ENCODE results near the gene CREG2. TPM values are rescaled to one million over a fixed set of nuclear protein-coding genes. Genes with fewer than 3 reads are reported as not detected.

Gene CREG2
- total and polyA plus RNA-seq, 2 experiments from 2014 or later: 1.7 to 2.6 TPM

DNA sequence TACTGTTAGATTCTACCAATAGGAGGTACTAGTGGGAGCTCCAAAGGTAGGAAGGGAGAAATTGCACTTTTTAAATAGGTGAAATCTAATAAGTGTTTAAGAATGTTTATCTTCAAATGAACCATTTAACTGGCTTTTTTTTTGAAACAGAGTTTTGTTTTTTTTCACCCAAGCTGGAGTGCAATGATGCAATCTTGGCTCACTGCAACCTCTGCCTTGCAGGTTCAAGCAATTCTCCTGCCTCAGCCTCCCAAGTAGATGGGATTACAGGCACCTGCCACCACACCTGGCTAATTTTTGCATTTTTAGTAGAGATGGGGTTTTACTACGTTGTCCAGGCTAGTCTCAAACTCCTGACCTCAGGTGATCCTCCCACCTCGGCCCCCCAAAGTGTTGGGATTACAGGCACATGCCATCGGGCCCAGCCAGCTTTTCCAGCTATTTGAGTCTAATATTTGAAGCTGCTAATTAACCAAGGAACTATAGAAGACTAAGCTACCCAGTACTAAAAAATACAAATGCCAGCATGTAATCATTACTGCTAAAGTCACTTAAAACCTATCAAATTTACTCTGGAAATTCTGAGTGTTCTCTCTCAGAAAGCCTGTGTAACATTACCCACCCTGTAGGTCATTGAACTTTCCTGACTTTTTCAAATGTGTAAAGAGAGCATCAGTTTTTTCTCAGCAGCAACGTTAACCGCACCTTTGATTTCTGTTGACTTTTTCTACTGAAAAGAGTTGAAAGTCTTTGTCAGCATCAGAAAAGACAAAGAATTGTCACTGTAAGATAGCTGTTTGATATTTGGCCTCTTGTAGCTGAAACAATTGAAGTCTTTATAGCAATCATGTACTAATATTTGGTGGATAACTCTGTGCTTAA lies 54.2 kb downstream of the CREG2 start:
- ATAC-seq: no peak
- Mint-ChIP-seq H3K27ac (no peak overlapping the region), H3K4me1 (peaks cover 22% of the 10 kb centered on the region)

DNA sequence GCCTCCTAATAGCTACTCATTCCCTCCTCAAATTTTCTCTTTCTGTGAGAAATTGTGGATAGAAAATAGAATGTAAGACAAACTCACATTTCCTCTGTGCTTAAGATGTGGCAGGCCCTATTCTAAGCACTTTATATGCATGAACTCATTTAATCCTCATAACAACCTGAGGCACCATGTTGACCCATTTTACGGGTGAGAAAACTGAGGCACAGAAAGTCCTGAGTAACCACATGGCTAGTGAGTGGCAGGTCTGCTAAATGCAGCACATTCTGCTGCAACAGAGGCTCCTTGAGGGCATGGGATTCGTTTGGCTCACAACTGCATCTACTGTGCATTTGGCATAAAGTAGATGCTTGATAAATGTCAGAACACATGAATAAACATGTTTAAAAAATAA lies 56.1 kb downstream of the CREG2 start:
- no peaks in the 10 kb centered on the region for H3K9me3 Mint-ChIP-seq
- H3K4me1 ChIP-seq (ENCODE audit: insufficient read depth): peaks cover 41% of the 10 kb centered on the region
- peaks cover 19% of the 10 kb centered on the region for H3K4me1 Mint-ChIP-seq
- DNase-seq (ENCODE audit: low spot score): no peak
- H3K36me3 ChIP-seq (ENCODE audit: insufficient read depth): no peaks in the 10 kb centered on the region
- no peaks in the 10 kb centered on the region for H3K36me3 Mint-ChIP-seq (ENCODE audit: low read depth)
- H3K79me2 ChIP-seq (replicated peaks; ENCODE audit: insufficient read depth): no peaks in the 10 kb centered on the region
- H3K27ac Mint-ChIP-seq: no peak overlapping the region
- no peaks in the 10 kb centered on the region for H3K27me3 ChIP-seq (ENCODE audit: insufficient read depth)
- no peak overlapping the region for H2AFZ ChIP-seq
- H4K20me1 ChIP-seq (replicated peaks; ENCODE audit: insufficient read depth): no peaks in the 10 kb centered on the region
- H3K9me2 ChIP-seq (ENCODE audit: insufficient read depth): peaks cover 14% of the 10 kb centered on the region; the same call in 1 of the 2 replicates
- no peak overlapping the region for H3K4me3 Mint-ChIP-seq
- H3K4me2 ChIP-seq: peak overlapping the region; percentile 68; the same call in 1 of the 2 replicates
- ATAC-seq: no peak
- H3K27ac ChIP-seq (ENCODE audit: low read depth): no peak overlapping the region
- H3K27me3 Mint-ChIP-seq (ENCODE audit: insufficient read depth, low read depth, poor library complexity): peaks cover 2% of the 10 kb centered on the region
- 0 out of 2 replicates have a peak, but pooled peaks cover 6% of the 10 kb centered on the region for H3F3A ChIP-seq (replicated peaks; ENCODE audit: low read depth)
- no peak overlapping the region for H3K4me3 ChIP-seq
- TF ChIP-seq EZH2phosphoT487 (IDR thresholded peaks at IDR 0.05; ENCODE audit: unreplicated experiment) (no peak), ZNF114 (CRISPR knock-in tag; IDR thresholded peaks at IDR 0.05) (no peak)
- TF ChIP-seq, protein P1, sequence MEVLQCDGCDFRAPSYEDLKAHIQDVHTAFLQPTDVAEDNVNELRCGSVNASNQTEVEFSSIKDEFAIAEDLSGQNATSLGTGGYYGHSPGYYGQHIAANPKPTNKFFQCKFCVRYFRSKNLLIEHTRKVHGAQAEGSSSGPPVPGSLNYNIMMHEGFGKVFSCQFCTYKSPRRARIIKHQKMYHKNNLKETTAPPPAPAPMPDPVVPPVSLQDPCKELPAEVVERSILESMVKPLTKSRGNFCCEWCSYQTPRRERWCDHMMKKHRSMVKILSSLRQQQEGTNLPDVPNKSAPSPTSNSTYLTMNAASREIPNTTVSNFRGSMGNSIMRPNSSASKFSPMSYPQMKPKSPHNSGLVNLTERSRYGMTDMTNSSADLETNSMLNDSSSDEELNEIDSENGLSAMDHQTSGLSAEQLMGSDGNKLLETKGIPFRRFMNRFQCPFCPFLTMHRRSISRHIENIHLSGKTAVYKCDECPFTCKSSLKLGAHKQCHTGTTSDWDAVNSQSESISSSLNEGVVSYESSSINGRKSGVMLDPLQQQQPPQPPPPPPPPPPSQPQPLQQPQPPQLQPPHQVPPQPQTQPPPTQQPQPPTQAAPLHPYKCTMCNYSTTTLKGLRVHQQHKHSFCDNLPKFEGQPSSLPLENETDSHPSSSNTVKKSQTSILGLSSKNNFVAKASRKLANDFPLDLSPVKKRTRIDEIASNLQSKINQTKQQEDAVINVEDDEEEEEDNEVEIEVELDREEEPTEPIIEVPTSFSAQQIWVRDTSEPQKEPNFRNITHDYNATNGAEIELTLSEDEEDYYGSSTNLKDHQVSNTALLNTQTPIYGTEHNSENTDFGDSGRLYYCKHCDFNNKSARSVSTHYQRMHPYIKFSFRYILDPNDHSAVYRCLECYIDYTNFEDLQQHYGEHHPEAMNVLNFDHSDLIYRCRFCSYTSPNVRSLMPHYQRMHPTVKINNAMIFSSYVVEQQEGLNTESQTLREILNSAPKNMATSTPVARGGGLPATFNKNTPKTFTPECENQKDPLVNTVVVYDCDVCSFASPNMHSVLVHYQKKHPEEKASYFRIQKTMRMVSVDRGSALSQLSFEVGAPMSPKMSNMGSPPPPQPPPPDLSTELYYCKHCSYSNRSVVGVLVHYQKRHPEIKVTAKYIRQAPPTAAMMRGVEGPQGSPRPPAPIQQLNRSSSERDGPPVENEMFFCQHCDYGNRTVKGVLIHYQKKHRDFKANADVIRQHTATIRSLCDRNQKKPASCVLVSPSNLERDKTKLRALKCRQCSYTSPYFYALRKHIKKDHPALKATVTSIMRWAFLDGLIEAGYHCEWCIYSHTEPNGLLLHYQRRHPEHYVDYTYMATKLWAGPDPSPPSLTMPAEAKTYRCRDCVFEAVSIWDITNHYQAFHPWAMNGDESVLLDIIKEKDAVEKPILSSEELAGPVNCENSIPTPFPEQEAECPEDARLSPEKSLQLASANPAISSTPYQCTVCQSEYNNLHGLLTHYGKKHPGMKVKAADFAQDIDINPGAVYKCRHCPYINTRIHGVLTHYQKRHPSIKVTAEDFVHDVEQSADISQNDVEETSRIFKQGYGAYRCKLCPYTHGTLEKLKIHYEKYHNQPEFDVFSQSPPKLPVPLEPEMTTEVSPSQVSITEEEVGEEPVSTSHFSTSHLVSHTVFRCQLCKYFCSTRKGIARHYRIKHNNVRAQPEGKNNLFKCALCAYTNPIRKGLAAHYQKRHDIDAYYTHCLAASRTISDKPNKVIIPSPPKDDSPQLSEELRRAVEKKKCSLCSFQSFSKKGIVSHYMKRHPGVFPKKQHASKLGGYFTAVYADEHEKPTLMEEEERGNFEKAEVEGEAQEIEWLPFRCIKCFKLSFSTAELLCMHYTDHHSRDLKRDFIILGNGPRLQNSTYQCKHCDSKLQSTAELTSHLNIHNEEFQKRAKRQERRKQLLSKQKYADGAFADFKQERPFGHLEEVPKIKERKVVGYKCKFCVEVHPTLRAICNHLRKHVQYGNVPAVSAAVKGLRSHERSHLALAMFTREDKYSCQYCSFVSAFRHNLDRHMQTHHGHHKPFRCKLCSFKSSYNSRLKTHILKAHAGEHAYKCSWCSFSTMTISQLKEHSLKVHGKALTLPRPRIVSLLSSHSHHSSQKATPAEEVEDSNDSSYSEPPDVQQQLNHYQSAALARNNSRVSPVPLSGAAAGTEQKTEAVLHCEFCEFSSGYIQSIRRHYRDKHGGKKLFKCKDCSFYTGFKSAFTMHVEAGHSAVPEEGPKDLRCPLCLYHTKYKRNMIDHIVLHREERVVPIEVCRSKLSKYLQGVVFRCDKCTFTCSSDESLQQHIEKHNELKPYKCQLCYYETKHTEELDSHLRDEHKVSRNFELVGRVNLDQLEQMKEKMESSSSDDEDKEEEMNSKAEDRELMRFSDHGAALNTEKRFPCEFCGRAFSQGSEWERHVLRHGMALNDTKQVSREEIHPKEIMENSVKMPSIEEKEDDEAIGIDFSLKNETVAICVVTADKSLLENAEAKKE (CRISPR knock-in tag; IDR thresholded peaks at IDR 0.05): no peak

More for the DNA sequence above, 54.2 kb downstream of the CREG2 start:
- H3K36me3 Mint-ChIP-seq (ENCODE audit: low read depth): no peaks in the 10 kb centered on the region
- no peak overlapping the region for H3K4me3 Mint-ChIP-seq
- H3K27me3 Mint-ChIP-seq (ENCODE audit: insufficient read depth, low read depth, poor library complexity): peaks cover 2% of the 10 kb centered on the region
- TF ChIP-seq CREB1 (CRISPR knock-in tag; IDR thresholded peaks at IDR 0.05; ENCODE audit: low read depth): no peak
- TF ChIP-seq, protein P2, sequence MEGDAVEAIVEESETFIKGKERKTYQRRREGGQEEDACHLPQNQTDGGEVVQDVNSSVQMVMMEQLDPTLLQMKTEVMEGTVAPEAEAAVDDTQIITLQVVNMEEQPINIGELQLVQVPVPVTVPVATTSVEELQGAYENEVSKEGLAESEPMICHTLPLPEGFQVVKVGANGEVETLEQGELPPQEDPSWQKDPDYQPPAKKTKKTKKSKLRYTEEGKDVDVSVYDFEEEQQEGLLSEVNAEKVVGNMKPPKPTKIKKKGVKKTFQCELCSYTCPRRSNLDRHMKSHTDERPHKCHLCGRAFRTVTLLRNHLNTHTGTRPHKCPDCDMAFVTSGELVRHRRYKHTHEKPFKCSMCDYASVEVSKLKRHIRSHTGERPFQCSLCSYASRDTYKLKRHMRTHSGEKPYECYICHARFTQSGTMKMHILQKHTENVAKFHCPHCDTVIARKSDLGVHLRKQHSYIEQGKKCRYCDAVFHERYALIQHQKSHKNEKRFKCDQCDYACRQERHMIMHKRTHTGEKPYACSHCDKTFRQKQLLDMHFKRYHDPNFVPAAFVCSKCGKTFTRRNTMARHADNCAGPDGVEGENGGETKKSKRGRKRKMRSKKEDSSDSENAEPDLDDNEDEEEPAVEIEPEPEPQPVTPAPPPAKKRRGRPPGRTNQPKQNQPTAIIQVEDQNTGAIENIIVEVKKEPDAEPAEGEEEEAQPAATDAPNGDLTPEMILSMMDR (conservative IDR thresholded peaks at IDR 0.05; ENCODE audit: low read depth in 2 of 2): peak; percentile 31 to 32; a peak in 3 of 4 replicates
- TF ChIP-seq, protein P3, sequence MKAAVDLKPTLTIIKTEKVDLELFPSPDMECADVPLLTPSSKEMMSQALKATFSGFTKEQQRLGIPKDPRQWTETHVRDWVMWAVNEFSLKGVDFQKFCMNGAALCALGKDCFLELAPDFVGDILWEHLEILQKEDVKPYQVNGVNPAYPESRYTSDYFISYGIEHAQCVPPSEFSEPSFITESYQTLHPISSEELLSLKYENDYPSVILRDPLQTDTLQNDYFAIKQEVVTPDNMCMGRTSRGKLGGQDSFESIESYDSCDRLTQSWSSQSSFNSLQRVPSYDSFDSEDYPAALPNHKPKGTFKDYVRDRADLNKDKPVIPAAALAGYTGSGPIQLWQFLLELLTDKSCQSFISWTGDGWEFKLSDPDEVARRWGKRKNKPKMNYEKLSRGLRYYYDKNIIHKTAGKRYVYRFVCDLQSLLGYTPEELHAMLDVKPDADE (IDR thresholded peaks at IDR 0.05): no peak
- H3K9me3 Mint-ChIP-seq: no peaks in the 10 kb centered on the region
- DNase-seq (ENCODE audit: low spot score): peak; percentile 31
- Histone ChIP-seq H4K20me1 (replicated peaks; ENCODE audit: insufficient read depth) (no peaks in the 10 kb centered on the region), H3K79me2 (replicated peaks; ENCODE audit: insufficient read depth) (no peaks in the 10 kb centered on the region), H3K27me3 (ENCODE audit: insufficient read depth) (no peaks in the 10 kb centered on the region), H3K4me3 (no peak overlapping the region), H3F3A (replicated peaks; ENCODE audit: low read depth) (0 out of 2 replicates have a peak, but pooled peaks cover 6% of the 10 kb centered on the region), H3K9me2 (ENCODE audit: insufficient read depth) (0 out of 2 replicates have a peak, but pooled peaks cover 8% of the 10 kb centered on the region), H3K4me2 (no peak overlapping the region), H3K27ac (ENCODE audit: low read depth) (no peak overlapping the region), H3K36me3 (ENCODE audit: insufficient read depth) (no peaks in the 10 kb centered on the region), H3K4me1 (ENCODE audit: insufficient read depth) (peaks cover 35% of the 10 kb centered on the region), H2AFZ (no peak overlapping the region)

Data from GM23338 (cell line).